Osteocyte (in vitro differentiated cells): ENCODE data around the gene DLEC1. TPM values are rescaled to one million over a fixed set of nuclear protein-coding genes. Genes with fewer than 3 reads are reported as not detected.

ENCODE experiments used
- DNase-seq: peaks from one replicate; pipeline ENCODE4 v3.0.0; 2021; ENCODE audit warnings: mixed read lengths; ENCODE audit not compliant: unreplicated experiment; ENCODE audit errors: extremely low spot score
- H3K27ac Mint-ChIP-seq: one replicate; pipeline ENCODE4 v1.8.0; 2021; ENCODE audit warnings: mild to moderate bottlenecking, mixed read lengths; ENCODE audit not compliant: unreplicated experiment
- H3K27me3 Mint-ChIP-seq: one replicate; pipeline ENCODE4 v1.8.0; 2021; ENCODE audit warnings: mixed read lengths; ENCODE audit not compliant: unreplicated experiment
- H3K36me3 Mint-ChIP-seq: one replicate; pipeline ENCODE4 v1.8.0; 2021; ENCODE audit warnings: mixed read lengths; ENCODE audit not compliant: unreplicated experiment
- H3K4me1 Mint-ChIP-seq: one replicate; pipeline ENCODE4 v1.8.0; 2021; ENCODE audit warnings: mixed read lengths; ENCODE audit not compliant: unreplicated experiment
- H3K4me3 Mint-ChIP-seq: one replicate; pipeline ENCODE4 v1.8.0; 2021; ENCODE audit warnings: mild to moderate bottlenecking, moderate library complexity, mixed read lengths; ENCODE audit not compliant: unreplicated experiment
- H3K9me3 Mint-ChIP-seq: one replicate; pipeline ENCODE4 v1.8.0; 2021; ENCODE audit warnings: mixed read lengths; ENCODE audit not compliant: unreplicated experiment
- total RNA-seq: library from RNA; stranded (reverse); gene quantifications from 2 replicates; pipeline ENCODE4 v1.2.1, GENCODE V29; 2021
- TF ChIP-seq, protein P1 (sequence below): fragments of 200-600 bp; sonication (generic); IDR thresholded peaks from 2 replicates; pipeline ENCODE4 v1.5.0; 2021; ENCODE audit warnings: antibody characterized with exemption, mild to moderate bottlenecking, moderate library complexity

DLEC1 gene
- total RNA-seq, 1 donor from 2014 or later = 0.62 TPM

DNA sequence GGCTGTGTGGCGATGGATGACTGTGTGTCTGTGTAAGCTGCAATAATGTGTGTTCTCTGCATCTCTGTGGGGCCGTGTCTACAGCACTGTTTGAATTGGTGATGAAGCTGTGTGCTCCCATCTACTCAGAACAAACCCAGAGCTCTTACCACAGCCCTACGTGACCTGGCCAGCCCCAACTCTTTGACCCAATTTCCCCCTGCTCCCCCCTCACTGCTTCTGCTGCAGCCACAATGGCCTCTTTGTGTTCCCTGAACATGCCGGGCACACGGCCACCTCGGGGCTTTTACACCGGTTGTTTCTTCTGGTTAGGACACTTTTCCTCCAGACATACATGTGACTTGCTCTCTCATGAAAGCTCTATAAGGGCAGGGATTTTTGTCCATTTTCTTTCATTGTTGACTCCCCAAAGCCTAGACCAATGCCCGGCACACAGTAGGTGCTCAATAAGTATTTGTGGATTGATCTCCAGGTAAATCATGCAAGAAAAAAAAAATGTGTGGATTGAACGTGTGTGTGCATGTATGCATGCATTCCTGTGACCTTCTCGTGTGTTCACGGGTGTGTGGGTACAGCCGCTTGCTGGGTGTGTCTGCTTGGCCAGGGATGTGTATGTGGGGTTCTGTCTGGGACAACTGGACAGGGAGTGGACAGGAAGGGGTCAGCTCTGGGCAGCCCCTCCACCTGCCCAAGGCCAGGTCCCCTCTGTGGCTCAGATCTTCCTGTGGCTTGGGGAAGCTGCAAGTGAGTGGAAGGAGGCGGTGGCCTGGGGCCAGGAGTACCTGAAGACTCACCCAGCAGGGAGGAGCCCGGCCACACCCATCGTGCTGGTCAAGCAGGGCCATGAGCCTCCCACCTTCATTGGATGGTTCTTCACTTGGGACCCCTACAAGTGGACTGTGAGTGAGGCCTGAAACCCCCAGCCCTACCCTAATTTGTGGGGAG lies 33.7 kb upstream of the DLEC1 start:
- Mint-ChIP-seq H3K27me3 (no peaks in the 10 kb centered on the region), H3K36me3 (no peaks in the 10 kb centered on the region), H3K27ac (no peak overlapping the region), H3K4me1 (peaks cover 2% of the 10 kb centered on the region), H3K9me3 (no peaks in the 10 kb centered on the region), H3K4me3 (no peak overlapping the region)
- DNase-seq = no peak
- TF ChIP-seq, protein P1, sequence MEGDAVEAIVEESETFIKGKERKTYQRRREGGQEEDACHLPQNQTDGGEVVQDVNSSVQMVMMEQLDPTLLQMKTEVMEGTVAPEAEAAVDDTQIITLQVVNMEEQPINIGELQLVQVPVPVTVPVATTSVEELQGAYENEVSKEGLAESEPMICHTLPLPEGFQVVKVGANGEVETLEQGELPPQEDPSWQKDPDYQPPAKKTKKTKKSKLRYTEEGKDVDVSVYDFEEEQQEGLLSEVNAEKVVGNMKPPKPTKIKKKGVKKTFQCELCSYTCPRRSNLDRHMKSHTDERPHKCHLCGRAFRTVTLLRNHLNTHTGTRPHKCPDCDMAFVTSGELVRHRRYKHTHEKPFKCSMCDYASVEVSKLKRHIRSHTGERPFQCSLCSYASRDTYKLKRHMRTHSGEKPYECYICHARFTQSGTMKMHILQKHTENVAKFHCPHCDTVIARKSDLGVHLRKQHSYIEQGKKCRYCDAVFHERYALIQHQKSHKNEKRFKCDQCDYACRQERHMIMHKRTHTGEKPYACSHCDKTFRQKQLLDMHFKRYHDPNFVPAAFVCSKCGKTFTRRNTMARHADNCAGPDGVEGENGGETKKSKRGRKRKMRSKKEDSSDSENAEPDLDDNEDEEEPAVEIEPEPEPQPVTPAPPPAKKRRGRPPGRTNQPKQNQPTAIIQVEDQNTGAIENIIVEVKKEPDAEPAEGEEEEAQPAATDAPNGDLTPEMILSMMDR = no peak

DNA sequence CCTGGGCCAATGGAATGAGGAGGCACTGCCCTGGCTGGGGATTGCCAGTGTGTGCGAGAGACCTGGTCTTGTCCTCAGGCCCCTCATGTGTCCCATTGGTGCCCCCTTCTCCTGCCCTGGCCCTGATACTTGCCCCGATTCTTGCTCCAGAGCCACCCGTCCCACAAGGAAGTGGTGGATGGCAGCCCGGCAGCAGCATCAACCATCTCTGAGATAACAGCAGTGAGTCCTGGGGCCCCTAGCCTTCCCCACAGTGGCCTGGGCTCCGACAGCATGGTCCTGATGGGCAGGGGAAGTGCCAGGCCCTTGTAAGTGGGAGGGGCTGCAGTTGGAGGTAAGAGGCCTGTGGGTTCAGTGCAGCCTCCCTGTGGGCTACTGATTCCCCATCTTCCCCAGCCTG lies 33.0 kb upstream of the DLEC1 start:
- TF ChIP-seq, protein P1 = no peak
- Mint-ChIP-seq H3K36me3 (no peaks in the 10 kb centered on the region), H3K27me3 (no peaks in the 10 kb centered on the region), H3K9me3 (no peaks in the 10 kb centered on the region), H3K4me1 (peaks cover 2% of the 10 kb centered on the region), H3K4me3 (no peak overlapping the region), H3K27ac (no peak overlapping the region)
- no peak for DNase-seq

GRCh38 chr3:38006445-38006995 lies 32.5 kb upstream of the DLEC1 start:
- TF ChIP-seq, protein P1 = no peak
- no peak overlapping the region for H3K4me3 Mint-ChIP-seq
- peaks cover 4% of the 10 kb centered on the region for H3K36me3 Mint-ChIP-seq
- DNase-seq = no peak
- no peaks in the 10 kb centered on the region for H3K9me3 Mint-ChIP-seq
- no peaks in the 10 kb centered on the region for H3K27me3 Mint-ChIP-seq
- peaks cover 2% of the 10 kb centered on the region for H3K4me1 Mint-ChIP-seq
- H3K27ac Mint-ChIP-seq = no peak overlapping the region

DNA sequence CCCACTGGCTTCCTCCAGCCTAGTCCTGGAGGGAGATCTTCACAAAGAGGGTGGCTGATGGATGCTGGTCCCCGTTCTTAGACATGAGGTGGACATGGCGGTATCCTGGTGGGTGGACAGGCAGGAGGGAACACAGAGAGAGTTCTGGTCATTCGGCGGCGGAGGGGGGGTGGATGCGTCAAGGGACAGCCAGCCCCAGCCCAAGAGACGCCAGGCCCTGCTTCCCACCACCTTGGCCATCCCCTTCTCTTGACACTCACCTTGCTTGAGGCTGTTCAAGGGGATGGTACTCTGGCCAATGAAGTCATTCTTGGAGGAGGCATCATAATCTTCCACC lies 31.3 kb upstream of the DLEC1 start:
- TF ChIP-seq, protein P1 = no peak
- H3K36me3 Mint-ChIP-seq = peaks cover 4% of the 10 kb centered on the region
- no peak overlapping the region for H3K27ac Mint-ChIP-seq
- H3K4me1 Mint-ChIP-seq = peaks cover 2% of the 10 kb centered on the region
- no peaks in the 10 kb centered on the region for H3K9me3 Mint-ChIP-seq
- H3K27me3 Mint-ChIP-seq = no peaks in the 10 kb centered on the region
- DNase-seq = no peak
- H3K4me3 Mint-ChIP-seq = no peak overlapping the region

DNA sequence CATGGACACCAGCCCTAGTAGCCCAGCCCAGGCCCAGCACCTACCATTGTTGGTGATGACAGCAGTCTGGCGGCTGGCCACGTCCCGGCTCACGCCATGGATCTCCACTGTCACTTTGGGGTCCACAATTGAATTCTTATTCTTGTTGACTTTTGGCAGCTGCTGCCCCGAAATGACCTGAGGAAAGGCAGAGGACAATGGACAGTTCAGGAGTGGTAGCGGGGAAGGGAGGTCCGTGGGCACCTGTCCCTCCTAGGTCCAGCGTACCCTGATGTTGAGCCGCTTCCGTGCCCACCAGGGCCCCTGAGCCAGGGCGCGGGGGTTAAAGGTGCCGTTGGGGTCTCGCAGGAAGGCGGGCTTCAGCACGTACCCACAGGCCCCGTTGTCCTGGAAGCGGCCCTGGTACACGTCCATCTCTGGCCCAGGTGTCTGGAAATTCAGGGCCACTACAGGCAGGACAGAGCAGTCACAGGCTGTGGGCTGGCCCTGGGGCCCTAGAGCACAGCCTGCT lies 30.8 kb upstream of the DLEC1 start:
- no peak overlapping the region for H3K27ac Mint-ChIP-seq
- DNase-seq = no peak
- H3K4me1 Mint-ChIP-seq = peaks cover 2% of the 10 kb centered on the region
- TF ChIP-seq, protein P1 = no peak
- H3K36me3 Mint-ChIP-seq = peaks cover 4% of the 10 kb centered on the region
- H3K27me3 Mint-ChIP-seq = no peaks in the 10 kb centered on the region
- H3K4me3 Mint-ChIP-seq = no peak overlapping the region
- no peaks in the 10 kb centered on the region for H3K9me3 Mint-ChIP-seq
